RPMI8226 (cell line): ENCODE measurements around the gene SPIN1.

ENCODE experiments used
- DNase-seq: peaks from one replicate; pipeline ENCODE4 v3.0.0-alpha.2; 2015

The SPIN1 gene

DNA sequence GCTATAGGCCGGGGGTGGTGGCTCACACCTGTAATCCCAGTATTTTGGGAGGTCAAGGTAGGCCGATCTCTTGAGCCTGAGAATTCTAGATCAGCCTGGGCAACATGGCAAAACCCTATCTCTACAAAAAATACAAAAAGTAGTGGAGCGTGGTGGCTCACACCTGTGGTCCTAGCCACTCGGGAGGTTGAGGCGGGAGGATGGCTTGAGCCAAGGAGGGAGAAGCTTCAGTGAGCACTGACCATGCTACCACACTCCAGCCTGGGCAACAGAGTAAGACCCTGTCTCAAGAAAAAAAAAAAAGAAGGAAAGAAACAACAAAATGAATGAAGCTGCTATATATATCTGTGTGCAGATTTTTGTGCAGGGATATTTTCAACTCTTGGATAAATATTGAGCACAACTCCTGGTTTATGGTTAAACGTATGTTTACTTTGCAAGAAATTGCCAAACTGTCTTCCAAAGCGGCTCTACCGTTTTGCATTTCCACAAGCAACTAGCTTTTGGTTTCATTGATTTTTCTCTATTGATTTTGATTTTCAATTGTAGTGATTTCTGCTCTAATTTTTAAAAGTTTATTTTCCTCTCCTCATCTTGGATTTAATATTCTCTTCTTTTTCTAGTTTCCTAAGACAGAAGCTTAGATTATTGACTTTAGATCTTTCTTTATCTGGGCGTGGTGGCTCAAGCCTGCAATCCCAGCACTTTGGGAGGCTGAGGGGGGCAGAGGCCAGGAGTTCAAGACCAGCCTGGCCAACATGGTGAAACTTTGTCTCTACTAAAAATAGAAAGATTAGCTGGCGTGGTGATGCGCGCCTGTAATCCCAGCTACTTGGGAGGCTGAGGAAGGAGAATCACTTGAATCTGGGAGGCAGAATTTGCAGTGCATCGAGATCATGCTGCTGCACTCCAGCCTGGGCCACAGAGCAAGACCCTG is 49.2 kb downstream of the SPIN1 start:
- DNase-seq: no peak

DNA sequence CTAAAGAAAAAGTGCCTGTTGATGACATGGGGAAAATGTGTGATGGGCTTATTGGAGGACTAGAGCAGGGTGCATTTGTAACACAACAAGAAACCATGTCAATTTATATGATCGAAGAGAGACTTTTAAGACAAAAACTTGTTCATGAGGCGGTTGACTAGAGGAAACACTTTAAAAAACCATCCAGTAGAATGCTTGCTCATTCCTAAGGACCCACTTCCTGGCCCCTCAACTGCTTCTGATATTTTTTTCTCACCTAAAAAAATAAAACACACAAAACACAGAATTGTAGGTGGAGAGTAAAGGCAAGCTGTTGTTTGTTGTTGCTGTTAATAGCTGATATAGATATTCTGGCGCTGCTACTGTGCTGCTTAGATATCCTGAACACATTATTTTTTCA is 50.6 kb downstream of the SPIN1 start:
- DNase-seq: no peak

DNA sequence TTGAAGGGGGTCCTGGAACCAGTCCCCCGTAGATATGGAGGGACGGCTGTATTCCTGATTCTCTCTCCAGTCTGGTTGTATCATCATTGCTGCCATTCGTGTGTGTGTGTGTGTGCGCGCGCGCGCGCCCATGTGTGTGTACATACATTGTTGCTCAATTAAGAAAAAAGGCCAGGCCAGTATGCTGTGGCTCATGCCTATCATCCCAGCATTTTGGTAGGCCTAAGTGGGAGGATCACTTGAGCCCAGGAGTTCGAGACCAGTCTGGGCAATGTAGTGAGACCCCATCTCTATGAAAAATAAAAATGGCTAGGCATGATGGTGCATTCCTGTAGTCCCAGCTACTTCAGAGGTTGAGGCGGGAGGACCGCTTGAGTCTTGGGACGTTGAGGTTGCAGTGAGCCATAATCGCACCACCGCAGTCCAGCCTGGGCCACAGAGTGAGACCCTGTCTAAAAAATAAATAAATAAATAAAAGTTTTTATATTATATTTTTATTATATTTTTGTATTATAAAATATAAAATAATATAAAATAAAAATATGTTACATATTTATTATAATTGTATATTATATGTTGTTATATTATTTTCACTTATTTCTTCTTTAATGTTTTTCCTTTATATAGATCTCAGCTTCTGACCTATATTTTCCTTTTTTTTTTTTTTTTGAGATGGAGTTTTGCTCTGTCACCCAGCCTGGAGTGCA is 53.2 kb downstream of the SPIN1 start:
- DNase-seq: no peak

DNA sequence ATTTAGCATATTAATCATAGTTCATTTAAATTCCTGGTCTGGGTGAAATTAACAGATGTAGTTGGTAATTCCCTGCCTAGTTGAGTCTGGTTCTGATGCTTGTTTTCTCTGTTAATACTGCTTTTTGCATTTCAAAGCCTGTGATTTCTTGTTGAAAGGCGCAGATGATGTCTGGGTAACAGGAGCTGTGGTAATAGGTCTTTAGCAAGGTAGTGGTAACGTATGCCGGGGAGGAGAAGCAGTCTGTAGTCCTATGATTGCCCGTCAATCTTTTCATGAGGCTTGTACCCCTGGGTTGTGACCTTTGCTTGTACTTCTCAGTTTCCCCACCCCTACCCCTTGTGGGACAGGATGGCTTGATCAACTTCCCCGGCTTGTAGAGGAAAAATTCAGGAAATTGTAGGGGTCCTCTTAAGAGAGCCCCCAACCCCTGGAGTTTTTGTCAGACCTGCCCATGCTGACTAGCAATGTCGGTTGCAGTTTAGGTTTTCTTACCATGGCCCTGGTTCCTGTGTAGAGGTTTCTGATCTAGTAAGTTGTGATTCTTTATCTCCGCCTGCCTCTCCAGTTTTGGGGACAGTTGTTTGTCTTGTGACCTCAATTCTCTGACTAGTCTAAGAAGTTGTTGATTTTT is 55.4 kb downstream of the SPIN1 start:
- DNase-seq: no peak

DNA sequence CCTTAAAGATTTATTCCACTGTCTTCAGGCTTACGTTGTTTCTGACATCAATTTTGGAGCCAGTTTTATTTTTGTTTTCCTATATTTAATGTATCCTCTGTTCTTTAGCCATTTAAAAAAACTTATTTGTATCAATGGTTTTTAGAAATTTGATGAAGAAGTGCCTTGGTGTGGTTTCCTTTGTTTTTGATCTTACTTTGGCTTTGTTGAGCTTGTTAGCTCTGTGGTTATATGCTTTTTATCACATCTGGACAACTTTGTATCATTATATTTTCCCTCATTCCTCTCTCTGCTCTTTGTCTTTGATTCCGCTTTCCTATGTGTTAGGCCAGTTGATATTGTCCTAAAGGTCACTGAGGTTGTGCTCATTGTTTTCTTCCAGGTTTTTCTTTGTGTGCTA is 58.5 kb downstream of the SPIN1 start:
- DNase-seq: no peak

DNA sequence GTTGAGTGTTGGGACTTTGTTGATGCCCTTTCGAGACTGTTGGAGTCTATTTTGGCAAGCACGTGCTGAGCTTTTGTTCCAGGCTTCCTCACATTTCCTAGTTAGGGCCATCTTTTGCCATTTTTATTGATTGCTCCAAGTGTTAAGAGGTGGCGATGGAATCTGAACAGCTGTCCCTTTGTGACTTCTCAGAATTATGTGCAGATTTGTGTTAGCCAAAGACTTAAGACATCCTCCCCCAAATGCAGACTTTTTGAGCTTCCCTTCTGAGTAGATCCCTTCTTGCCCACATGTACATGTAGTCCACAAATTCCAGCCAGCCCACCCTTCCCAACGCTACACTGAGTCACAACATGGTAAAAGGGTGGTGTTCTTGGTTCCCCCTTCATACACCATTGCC is 59.2 kb downstream of the SPIN1 start:
- no peak for DNase-seq

DNA sequence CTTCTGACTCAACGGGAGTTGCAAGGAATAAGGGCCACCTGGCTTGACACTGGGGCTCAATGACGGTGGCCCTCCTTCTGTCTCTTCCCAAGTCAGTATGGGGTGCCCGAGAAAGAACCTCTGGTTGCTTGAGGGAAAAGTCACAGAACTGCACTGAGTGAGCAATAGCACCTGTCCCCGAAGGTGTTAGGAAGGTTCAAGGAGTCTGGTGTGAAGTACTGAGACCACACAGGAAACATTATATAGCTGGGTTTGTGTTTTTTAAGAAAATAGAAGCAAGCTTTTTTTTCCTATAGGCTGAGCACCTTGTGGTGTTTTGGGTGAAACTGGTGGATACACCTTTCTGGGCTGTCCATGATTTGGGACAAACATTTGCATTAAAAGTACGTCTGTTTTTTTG is 62.9 kb downstream of the SPIN1 start:
- no peak for DNase-seq

DNA sequence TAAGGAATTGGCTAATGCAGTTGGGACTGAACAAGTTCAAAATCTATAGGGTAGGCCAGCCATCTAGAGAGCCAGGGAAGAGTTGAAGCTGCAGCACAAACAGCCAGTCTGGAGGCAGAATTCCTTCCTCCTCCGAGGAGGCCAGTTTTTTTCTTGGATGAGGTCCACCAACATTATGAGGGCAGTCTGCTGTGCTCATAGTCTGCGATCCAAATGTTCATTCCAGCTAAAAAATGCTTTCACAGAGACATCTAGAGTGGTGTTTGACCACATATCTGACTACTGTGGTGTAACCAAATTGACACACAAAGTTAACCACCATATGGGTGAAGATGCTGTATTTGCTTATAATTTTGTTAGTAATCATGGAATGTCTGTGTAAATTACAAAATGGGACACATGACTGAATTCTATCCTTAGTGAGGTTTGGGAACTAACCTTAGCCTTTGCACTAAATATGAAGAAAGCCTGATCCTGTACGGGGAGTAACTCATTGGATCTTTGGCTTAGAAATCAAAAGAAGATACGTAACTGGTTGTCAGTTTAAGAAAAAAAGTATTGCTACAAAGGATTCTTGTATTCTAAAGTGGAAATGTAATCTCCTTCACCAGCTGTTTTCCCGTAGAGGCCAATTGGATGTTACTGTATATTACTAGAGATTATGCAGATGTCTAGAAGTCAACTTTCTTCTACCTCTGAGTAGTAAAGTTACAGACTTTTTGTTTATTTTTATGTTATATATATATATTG is 70.6 kb downstream of the SPIN1 start:
- no peak for DNase-seq

DNA sequence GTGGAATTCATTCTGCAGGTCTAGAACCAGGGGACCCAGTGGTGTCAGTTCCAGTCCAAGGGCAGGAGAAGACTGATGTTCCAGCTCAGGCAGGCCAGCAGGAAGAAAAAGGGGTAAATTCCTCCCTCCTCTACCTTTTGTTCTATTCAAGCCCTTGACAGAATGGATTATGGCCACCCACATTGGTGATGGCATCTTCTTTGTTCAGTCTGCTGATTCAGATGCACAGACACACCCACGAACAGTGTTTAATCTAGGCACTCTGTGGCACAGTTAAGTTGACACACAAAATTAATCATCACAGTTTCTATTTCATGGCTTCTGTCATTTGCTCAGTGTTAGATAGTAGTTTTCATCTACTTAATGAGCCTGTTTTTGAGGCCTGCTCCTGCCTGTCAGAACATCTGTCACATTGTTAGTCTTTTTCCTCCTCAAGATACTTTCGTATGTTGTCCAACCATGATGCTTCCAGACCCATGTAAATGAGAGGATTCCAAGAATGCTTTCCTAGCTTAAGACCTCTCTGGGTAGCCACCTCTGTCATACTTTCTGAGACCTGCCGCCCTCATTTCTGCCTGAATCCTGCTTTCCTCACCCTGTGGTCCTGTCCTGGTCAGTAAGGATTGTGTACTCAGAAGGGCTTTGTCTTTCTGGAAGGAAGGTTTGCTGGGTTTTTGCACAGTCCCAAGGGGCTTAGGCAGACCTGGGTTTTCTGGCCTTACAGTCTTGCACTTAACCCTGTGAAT is 72.5 kb downstream of the SPIN1 start:
- no peak for DNase-seq

DNA sequence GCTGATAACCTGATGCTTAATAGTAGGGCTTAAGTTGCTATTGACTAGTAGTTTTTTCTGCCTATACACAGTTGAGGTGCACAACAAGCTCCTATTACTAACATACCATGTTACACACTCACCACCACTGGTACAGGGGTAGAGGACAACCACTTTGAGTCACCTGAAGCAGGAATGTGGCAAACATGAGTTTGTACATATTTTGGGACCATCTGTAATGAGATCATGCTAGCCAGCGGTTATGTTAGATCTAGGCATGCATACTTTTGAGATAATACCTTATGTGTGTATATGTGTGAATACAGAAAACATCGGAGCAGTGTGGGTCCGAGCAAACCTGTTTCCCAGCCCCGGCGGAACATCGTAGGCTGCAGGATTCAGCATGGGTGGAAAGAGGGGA is 73.9 kb downstream of the SPIN1 start:
- no peak for DNase-seq

DNA sequence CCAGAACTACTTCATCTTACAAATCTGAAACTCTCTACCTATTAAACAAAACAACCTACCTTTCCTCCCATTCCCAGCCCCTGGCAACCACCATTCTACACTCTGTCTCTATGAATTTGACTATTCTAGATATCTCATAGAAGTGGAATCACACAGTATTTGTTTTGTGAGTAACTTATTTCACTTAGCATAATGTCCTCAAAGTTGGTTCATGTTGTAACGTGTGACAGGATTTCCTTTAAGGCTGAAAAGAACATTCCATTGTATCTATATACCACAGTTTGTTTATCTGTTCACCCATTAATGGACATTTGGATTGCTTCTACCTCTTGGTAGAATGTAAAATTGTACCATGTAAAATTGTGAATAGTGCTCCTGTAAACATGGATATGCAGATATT is 76.6 kb downstream of the SPIN1 start:
- no peak for DNase-seq

DNA sequence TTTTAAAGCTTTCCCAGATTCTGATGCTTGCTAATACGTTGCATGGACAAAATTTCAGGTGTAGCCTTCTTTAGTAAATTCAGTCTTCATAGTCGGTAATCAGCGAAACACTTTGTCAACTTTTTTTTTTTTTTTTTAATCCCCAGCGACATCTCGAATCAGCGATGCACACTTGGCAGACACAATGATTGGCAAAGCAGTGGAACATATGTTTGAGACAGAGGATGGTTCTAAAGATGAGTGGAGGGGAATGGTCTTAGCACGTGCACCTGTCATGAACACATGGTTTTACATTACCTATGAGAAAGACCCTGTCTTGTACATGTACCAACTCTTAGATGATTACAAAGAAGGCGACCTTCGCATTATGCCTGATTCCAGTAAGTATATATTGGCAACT is 80.0 kb downstream of the SPIN1 start:
- DNase-seq: no peak

DNA sequence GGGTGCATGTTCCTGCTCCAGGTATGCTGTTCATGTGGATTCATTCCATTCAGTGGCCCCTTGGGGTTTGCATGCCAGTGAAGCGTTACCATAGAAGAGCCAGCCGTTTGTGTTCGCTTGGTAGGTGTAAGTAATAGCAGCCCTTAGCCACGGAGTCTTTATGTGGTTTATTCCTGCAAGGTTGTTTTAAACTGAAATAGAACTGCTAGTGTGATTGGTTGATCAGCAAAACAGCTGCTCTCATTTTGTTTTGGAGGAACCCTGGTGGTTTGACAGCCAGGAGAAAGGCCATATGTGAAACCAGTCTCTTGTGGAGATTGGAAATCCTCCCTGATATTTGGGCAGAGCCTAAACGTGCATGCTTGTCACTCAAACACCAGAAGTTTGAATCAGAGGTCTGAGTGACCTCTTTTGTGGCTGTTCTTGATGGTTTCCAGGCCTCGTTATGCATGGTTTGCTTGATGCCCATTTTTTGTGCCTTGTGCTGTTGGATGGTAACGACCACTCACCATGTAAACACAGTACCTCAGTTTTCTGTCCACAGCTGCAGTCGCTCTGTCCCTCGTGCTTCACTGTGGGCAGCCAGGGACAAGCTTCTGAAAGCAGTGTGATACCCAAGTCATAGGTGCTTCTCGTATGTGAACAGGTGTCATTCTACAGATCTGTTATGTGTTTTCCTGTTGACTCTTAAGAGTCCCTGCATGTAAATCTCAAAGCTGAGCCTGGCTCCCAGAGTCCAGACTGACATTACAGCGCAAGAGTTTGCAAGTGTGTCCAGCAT is 88.4 kb downstream of the SPIN1 start:
- no peak for DNase-seq

DNA sequence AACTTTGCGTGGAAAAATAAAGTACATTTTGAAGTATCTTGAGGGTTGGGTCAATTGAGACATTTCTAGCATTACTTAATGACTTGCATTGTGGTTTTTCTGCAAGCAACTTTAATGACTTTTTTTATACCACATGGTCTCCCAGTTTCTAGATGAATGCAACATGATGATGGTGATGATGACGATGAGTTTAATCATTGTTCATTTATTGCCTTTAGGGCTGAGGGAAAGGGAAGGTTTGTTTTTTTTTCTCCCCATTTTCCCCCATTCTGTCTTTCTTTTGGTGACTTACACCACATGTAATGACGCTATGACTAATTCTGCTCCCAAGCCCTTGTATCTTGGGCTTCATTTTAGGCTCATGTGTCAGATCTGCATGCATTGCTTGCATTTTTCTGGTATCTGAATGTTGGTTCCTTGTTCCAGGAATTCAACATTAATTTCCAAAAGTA is 89.1 kb downstream of the SPIN1 start:
- DNase-seq: no peak

DNA sequence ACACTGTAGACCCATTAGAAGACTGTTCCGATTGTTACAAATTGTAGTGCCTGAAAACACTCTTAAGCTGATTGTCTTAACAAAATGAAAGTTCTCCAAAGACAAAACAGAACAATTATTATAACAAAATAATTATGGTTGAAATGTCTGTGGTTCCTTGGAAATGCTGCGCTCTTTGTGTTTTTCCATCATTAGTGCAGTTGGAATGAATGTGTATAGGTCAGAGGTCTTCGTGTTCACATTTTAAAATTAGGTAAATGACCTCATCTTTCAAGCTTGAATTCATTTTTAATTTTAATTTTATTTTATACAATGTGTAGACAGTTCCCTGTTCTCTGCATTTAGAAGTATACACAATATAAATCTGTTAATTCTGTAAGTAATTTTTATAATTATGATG is 90.0 kb downstream of the SPIN1 start:
- DNase-seq: no peak

DNA sequence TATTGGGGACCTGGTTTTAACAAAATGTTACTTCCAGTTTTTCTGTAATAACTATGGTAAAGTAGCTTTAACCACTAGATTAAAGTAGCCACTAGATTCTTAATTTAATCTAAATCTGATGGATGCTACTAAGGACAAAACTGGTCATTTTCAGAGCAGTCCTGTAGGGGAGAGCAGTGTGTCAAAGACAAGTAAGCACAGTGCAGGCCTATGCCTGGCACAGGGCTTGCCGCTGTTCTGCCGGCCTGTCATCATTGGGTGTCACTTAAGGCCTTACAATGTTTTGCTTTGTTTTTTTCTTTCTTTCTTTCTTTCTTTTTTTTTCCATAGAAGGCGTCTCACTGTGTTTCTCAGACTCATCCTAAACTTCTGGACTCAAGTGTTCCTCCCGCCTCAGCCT is 93.7 kb downstream of the SPIN1 start:
- no peak for DNase-seq

DNA sequence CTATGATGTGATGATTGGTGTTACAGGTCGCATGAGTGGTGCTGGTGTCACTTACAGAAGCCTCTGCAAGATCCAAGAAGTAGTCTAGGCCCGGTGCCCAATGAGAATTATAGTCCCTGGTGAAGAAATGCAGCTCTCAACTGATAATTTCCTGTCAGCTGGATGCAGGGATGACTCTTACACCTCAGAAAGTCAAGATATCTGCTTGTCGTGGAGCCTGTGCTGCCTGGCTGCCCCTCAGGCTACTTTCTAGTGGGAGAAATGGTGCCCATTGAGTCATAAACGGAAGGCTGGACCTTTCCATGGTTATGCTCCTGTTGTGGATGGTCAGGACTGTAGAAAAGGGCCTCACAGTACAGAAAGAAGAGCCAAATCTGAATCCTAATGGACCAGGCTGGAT is 99.9 kb downstream of the SPIN1 start:
- no peak for DNase-seq

DNA sequence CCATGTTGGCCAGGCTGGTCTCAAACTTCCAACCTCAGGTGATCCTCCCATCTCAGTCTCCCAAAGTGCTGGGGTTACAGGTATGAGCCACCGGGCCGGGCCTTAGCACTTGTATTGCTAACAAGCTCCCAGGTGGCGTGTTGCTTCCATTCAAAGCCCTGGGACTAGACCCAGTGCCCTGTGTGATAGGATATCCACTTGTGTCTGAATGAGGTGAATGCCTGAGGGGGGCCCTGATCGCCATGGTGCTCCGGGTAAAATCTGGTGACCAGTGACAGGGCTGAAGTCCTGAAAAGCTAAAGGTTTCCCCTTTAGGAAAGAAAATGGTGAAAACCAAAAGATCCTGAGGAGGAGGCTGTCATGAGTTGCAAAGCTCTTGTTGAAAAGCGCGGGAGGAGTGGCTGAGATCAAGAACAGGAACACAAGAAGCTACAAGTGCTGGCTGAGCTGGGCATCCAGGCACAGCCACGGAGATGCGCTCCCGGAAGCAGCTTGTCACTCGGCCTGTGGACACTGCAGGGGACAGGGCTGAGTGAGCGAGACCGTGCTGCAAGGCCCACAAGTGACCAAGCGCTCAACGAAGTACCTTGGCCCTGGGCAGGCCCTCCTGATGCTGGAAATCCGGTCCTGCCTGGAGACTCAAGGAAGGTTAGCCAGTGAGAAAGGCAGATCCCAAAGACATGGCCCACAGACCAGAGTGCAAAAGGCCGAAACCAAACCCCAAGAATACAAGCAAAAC is 106.9 kb downstream of the SPIN1 start:
- no peak for DNase-seq

DNA sequence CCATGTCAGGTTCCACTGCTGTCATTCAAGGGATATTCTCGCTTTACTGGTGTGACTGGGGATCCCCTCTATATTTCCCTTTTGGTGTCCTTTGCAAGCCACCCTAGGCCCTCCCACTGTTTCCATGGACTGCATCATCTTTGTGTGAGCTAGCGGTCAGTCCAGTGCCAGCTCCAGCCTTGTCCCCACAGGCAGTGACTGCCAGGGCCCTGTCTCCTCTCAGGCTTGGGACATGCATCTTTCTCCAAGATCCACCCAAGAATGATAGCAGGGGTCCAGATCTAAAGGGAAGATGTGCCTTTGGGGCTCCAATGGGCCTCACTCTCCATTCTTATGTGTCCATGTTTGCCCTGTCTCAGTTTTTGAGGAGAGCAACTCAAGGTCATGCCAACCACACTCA is 109.0 kb downstream of the SPIN1 start:
- no peak for DNase-seq

DNA sequence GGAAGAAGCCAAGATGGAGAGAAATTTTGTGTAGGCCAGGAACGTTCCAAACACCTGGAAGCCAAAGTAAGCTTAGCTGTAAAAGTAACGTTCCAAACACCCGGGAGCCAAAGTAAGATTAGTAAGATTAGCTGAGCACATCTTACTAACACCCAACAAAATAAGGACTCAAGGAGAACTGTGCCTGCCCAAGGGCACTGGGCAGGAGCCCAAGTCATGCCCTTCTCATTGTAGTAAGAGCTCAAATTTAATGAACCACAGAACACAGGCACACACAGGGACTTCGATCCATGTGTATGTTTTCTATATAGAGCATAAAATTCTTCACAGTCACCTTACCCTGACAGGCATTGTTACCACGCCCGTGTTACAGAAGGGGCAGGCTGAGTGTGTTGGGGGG is 110.6 kb downstream of the SPIN1 start:
- no peak for DNase-seq

DNA sequence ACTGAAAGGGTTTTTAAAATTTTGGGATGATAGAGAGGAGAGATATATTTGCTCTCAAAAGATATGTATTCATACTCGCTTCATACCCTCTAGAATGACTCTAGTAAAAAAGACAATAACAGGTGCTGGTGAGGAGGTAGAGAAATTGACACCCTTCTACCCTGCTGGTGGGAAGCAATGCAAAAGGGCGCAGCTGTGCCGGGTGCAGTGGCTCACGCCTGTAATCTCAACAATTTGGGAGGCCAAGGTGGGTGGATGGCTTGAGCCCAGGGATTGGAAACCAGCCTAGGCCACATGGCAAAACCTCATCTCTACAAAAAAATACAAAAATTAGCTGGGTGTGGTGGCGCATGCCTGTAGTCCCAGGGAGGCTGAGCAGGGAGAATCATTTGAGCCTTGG is 112.8 kb downstream of the SPIN1 start:
- DNase-seq: no peak
